Measurements from ENCODE around the gene CEBPE.

Gene CEBPE

DNA sequence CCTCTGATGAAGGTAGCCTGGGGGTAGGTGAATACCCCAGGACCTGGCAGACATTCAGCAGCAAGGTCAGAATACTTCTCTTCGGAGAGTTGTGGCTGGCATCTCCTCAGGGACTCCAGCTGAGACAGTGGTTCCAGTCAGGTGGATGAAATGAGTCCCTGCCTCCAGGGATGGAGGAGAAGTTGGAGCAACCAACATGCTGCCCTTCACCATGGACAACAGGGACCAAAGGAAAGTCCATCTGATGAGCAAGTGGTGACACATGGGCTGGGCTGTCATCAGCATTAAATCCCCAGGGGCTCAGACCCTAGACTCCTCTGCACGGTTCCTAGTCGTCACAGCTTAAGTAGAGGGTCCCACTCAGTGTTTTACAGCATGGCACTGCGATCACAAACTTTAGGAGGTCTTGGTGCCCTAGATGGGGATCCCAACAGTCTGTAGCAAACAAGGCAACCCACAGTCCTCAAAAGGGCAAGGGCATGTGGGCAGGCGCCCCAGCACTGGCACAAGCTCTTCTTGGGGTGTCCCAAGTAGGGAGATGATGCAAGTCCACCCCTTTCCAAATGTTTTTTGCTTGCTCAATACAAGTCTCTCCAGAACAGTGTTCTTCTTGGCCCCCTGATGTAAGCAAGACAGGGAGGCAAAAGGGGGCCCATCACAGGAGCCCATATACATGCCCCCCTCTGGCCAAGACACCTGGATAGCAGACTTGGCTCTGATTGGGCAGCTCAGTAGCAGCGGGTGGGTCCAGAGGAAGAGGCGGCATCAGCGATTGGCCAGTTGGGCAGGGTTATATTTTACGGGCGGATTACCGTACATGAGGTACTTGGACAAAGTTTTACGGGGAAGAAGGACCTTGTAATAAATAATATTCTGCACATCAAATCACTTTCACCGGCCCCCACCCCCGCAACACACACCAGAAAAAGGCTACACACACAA is 50.9 kb downstream of the CEBPE start:
- Histone ChIP-seq H3K27me3 (replicated peaks) (no peaks in the 10 kb centered on the region), H3K4me3 (ENCODE audit: low read depth, low read length) (peak overlapping the region; percentile 22), H3K36me3 (replicated peaks) (peaks cover 65% of the 10 kb centered on the region), H3K27ac (no peak overlapping the region)
- TF ChIP-seq, protein P1, sequence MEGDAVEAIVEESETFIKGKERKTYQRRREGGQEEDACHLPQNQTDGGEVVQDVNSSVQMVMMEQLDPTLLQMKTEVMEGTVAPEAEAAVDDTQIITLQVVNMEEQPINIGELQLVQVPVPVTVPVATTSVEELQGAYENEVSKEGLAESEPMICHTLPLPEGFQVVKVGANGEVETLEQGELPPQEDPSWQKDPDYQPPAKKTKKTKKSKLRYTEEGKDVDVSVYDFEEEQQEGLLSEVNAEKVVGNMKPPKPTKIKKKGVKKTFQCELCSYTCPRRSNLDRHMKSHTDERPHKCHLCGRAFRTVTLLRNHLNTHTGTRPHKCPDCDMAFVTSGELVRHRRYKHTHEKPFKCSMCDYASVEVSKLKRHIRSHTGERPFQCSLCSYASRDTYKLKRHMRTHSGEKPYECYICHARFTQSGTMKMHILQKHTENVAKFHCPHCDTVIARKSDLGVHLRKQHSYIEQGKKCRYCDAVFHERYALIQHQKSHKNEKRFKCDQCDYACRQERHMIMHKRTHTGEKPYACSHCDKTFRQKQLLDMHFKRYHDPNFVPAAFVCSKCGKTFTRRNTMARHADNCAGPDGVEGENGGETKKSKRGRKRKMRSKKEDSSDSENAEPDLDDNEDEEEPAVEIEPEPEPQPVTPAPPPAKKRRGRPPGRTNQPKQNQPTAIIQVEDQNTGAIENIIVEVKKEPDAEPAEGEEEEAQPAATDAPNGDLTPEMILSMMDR (IDR thresholded peaks at IDR 0.05; ENCODE audit: low read depth, low read length, missing control alignments), result no peak
- no peak for DNase-seq
- in situ Hi-C loops (cut with HindIII; ENCODE audit: low pct_ligation_motif_present, low sequenced_read_pairs), result no loop called here

All from brain microvascular endothelial cell (primary cell).